CD4-positive, alpha-beta T cell treated with Interleukin-2 at 100 ng/mL for 4 hours (primary cell): ENCODE measurements around the gene EPN3.
A peak's percentile ranks its signal among the peaks of the same experiment; 100 is the strongest.

Experiments used
- DNase-seq: peaks from one replicate; pipeline ENCODE4 v3.0.0-alpha.2; 2020; ENCODE audit warnings: low spot score

EPN3 gene

GRCh38 chr17:50511058-50511457 is 21.5 kb upstream of the EPN3 start:
- DNase-seq, result peak; percentile 77

- no peak for DNase-seq
Measured at GRCh38 chr17:50513495-50513894, 19.0 kb upstream of the EPN3 start.

- DNase-seq, result no peak
Measured at GRCh38 chr17:50514388-50514787, 18.1 kb upstream of the EPN3 start.

GRCh38 chr17:50514936-50515702 is 17.4 kb upstream of the EPN3 start:
- DNase-seq, result no peak

- no peak for DNase-seq
Measured at GRCh38 chr17:50517011-50517410, 15.5 kb upstream of the EPN3 start.

GRCh38 chr17:50517504-50518383 is 14.8 kb upstream of the EPN3 start:
- DNase-seq, result no peak

GRCh38 chr17:50518384-50519023 is 14.0 kb upstream of the EPN3 start:
- DNase-seq, result no peak

GRCh38 chr17:50519141-50519834 is 13.2 kb upstream of the EPN3 start:
- no peak for DNase-seq

- DNase-seq, result no peak
Measured at GRCh38 chr17:50520483-50520882, 12.1 kb upstream of the EPN3 start.

- DNase-seq, result no peak
Measured at GRCh38 chr17:50521514-50521913, 11.0 kb upstream of the EPN3 start.

GRCh38 chr17:50522766-50523165 is 9.8 kb upstream of the EPN3 start:
- no peak for DNase-seq

- no peak for DNase-seq
Measured at GRCh38 chr17:50523208-50523607, 9.3 kb upstream of the EPN3 start.

GRCh38 chr17:50524838-50525237 is 7.7 kb upstream of the EPN3 start:
- DNase-seq, result no peak

GRCh38 chr17:50527155-50527762 is 5.3 kb upstream of the EPN3 start:
- no peak for DNase-seq

- DNase-seq, result no peak
Measured at GRCh38 chr17:50527949-50528474, 4.5 kb upstream of the EPN3 start.

GRCh38 chr17:50529849-50530248 is 2.7 kb upstream of the EPN3 start:
- no peak for DNase-seq

GRCh38 chr17:50531428-50532025 is 1.0 kb upstream of the EPN3 start:
- no peak for DNase-seq

GRCh38 chr17:50533185-50533584 is 650 bp downstream of the EPN3 start:
- DNase-seq, result no peak

- no peak for DNase-seq
Measured at GRCh38 chr17:50533720-50534148, 1.2 kb downstream of the EPN3 start.

GRCh38 chr17:50534222-50534978 is 1.9 kb downstream of the EPN3 start:
- DNase-seq, result no peak
